Stimulated activated naive B cell treated with anti-CD40 and anti-IgM and Interleukin-4, amounts not matched to agents 10 μg/mL and 1 μg/mL and 100 μg/mL, for 72 hours (primary cell): ENCODE measurements around the gene AQP1.

Experiments used
- ATAC-seq, 2 donors: fragments of 150-1000 bp; cut with Tn5 transposase; replicated peaks; 2 replicates each; pipeline ENCODE4 v1.10.0; 2021; ENCODE audit warnings: moderate library complexity in 1 of 2
- DNase-seq: peaks from one replicate; pipeline ENCODE4 v3.0.0; 2021
- H3K27ac Mint-ChIP-seq: one replicate; pipeline ENCODE4 v1.8.0; 2022; ENCODE audit warnings: mild to moderate bottlenecking, mixed read lengths
- H3K27me3 Mint-ChIP-seq, 2 donors: one replicate each; pipeline ENCODE4 v1.8.0; 2022; ENCODE audit warnings: mixed read lengths in 2 of 2
- H3K36me3 Mint-ChIP-seq, 2 donors: one replicate each; pipeline ENCODE4 v1.8.0; 2022; ENCODE audit warnings: mixed read lengths in 2 of 2, mild to moderate bottlenecking in 1 of 2
- H3K4me1 Mint-ChIP-seq, 2 donors: one replicate each; pipeline ENCODE4 v1.8.0; 2022; ENCODE audit warnings: mixed read lengths in 2 of 2, mild to moderate bottlenecking in 1 of 2
- H3K4me3 Mint-ChIP-seq, 2 donors: one replicate each; pipeline ENCODE4 v1.8.0; 2022; ENCODE audit warnings: mild to moderate bottlenecking in 2 of 2, mixed read lengths in 2 of 2, moderate library complexity in 1 of 2
- H3K9me3 Mint-ChIP-seq, 2 donors: one replicate each; pipeline ENCODE4 v1.8.0; 2022; ENCODE audit warnings: mixed read lengths in 2 of 2, mild to moderate bottlenecking in 1 of 2

AQP1 gene

DNA sequence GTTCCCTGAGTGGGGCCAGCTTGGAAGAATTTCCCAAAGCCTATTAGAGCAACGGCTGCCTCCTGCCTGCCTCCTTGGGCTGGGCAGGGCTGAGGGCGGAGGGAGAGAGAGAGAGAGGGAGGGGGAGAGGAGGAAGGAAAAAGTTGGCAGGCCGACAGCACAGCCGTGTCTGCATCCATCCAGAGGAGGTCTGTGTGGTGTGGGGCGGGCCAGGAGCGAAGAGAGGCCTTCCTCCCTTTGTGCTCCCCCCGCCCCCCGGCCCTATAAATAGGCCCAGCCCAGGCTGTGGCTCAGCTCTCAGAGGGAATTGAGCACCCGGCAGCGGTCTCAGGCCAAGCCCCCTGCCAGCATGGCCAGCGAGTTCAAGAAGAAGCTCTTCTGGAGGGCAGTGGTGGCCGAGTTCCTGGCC is at the start of gene AQP1:
AQP1 (plus strand) TSS at position 293 of the 409 bp plus-strand sequence; CDS start at position 350, 57 bp downstream.
- H3K4me3 Mint-ChIP-seq = no peak within 1 kb of the TSS
- peaks cover 0 to 4% of the 10 kb centered on the region in 2 donors for H3K27me3 Mint-ChIP-seq
- ATAC-seq (no peak), DNase-seq (no peak)
- peak within 1 kb of the TSS; percentile 48 for H3K27ac Mint-ChIP-seq
- no peaks in the 10 kb centered on the region for H3K9me3 Mint-ChIP-seq
- H3K36me3 Mint-ChIP-seq = no peaks in the 10 kb centered on the region
- peaks cover 0 to 3% of the 10 kb centered on the region in 2 donors for H3K4me1 Mint-ChIP-seq

DNA sequence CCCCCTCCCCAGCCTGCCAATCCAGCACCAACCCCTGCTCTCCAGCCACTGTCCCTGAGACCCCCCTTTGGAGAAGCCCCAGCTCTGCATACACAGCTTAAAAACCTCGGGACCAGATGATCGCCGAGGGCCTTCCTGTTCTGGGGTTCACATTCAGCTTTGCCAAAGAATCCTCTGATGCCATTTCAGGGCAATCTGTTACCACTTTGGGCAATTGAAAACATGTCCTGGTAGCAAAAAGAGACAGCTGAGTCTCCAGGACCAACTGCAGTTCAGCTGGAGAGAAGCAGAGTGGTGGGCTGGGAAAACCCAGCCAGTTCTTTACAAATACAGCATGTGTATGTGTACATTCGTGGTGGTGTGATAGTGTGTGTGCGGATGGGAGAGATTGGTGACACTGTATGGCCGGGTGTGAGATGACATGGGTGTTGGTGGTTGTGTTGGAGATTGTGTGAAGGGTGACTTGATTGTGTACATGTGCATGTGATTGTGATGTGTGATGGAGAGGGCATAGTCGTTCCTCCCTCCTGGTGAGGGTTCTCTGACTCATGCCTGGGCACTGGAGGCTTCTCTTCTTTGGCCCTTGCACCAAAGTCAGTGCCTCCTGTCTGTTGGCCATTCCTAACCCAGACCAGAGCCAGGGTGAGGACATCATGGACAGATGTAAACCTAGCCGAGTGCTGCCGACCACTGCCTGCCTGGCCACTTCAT is 48.5 kb upstream of the AQP1 start:
- H3K4me1 Mint-ChIP-seq = no peaks in the 10 kb centered on the region
- no peaks in the 10 kb centered on the region for H3K27me3 Mint-ChIP-seq
- no peak for DNase-seq
- H3K27ac Mint-ChIP-seq = no peak overlapping the region
- ATAC-seq = no peak
- no peaks in the 10 kb centered on the region for H3K9me3 Mint-ChIP-seq
- H3K4me3 Mint-ChIP-seq = no peak overlapping the region
- no peaks in the 10 kb centered on the region for H3K36me3 Mint-ChIP-seq

DNA sequence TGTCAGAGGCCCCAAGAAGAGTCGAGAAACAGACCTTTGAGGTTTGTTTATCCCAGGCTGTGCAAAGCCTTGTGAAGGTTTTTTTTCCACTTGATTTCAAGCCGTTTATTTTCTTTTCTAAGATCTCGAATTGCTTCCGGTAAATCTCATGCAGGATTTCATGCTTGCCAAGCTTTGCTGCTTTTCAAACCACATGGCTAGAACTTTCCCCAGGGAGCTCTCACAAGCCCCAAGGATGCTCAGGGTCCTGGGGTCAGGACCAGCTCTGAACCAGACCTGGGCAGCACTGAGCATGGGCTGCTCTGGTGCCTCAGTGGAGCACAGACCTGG is 48.0 kb upstream of the AQP1 start:
- Mint-ChIP-seq H3K4me1 (no peaks in the 10 kb centered on the region), H3K27ac (peak overlapping the region; percentile 25), H3K36me3 (no peaks in the 10 kb centered on the region), H3K4me3 (no peak overlapping the region), H3K9me3 (no peaks in the 10 kb centered on the region), H3K27me3 (no peaks in the 10 kb centered on the region)
- ATAC-seq (no peak), DNase-seq (no peak)

DNA sequence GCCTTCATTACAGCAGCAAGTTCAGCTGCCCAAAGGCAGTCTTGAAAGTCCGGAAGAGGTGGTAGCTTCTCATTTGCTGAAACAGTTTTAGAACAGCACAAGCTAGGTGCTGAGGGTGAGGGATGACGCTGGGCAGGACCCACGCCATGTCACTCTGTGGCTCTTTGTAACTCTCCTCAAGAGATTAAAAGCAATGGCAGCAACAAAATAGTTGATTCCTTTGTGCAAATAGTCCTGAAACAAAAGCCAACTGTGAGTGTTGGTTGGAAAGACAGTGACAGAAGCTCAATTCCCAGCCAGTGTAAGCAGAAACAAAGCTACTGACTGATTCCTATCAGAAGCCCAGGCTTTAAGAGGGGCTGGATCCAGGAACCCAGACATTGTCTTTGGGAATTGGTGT is 47.6 kb upstream of the AQP1 start:
- Mint-ChIP-seq H3K9me3 (no peaks in the 10 kb centered on the region), H3K36me3 (no peaks in the 10 kb centered on the region), H3K4me1 (no peaks in the 10 kb centered on the region), H3K27me3 (no peaks in the 10 kb centered on the region), H3K4me3 (no peak overlapping the region), H3K27ac (no peak overlapping the region)
- ATAC-seq (no peak), DNase-seq (no peak)

DNA sequence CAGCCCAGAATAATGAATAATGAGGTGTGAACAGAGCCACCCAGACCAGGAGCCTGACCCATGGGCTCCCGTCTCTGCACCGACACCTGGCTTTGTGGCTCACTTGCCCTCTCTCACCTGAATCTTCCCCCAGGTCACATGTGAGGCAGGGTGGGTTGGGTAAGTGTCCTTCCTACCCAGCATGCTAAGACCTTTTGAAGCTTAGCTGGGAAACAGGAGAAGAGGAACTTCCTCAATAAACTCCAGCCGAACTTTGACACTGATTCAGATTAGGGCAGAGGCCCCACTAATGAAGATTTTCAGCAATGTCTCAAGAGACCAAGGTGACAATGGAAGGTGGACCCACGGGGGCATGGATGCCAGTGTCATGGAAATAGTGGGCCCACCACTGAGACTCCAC is 46.6 kb upstream of the AQP1 start:
- H3K27ac Mint-ChIP-seq = no peak overlapping the region

DNA sequence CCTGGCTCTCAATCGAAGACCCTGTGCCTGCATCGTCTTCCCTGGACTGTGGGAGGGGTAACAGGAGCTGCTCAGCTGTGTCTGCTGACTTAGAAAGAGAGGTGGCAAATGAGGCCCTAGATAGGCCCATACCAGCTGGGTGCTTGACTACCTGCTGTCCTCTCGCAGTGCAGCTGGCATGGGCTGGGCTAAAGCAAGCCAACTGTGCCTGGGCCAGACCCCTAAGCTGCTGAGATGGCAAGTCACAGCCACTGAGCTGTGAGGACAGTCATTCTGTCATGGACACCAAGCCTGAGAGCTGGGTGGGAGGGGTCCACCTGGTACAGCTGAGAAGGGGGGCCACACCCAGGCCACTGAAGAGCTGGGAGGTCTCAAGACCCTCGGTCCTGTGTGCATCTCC is 45.8 kb upstream of the AQP1 start:
- no peak overlapping the region for H3K27ac Mint-ChIP-seq
- ATAC-seq (no peak), DNase-seq (no peak)
- H3K4me3 Mint-ChIP-seq = no peak overlapping the region
- no peaks in the 10 kb centered on the region for H3K36me3 Mint-ChIP-seq
- no peaks in the 10 kb centered on the region for H3K27me3 Mint-ChIP-seq
- H3K4me1 Mint-ChIP-seq = no peaks in the 10 kb centered on the region
- no peaks in the 10 kb centered on the region for H3K9me3 Mint-ChIP-seq

More for the DNA sequence above, 46.6 kb upstream of the AQP1 start:
- Mint-ChIP-seq H3K4me3 (no peak overlapping the region), H3K4me1 (no peaks in the 10 kb centered on the region), H3K36me3 (no peaks in the 10 kb centered on the region), H3K27me3 (no peaks in the 10 kb centered on the region), H3K9me3 (no peaks in the 10 kb centered on the region)
- DNase-seq (no peak), ATAC-seq (no peak)

DNA sequence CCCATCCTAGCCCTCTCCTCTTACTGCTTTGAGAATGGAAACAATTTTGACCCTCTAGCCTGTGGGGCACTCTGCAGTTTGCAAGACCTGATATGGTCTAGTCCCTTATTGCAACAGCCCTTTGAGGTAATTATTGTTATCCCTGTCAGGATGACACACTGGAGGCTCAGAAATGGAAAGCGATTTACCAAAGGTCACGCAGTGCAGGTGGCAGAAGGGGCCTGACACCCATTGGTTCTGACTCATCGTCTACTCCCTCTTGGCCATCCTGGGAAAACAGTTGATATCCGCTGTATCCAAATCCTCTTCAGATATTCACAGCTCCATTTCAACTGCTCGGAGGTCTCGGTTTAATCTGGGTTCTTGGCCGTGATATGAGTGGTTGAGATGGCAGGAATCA is 44.7 kb upstream of the AQP1 start:
- DNase-seq = no peak
- ATAC-seq = no peak
- Mint-ChIP-seq H3K9me3 (no peaks in the 10 kb centered on the region), H3K4me1 (no peaks in the 10 kb centered on the region), H3K27ac (no peak overlapping the region), H3K4me3 (no peak overlapping the region), H3K27me3 (no peaks in the 10 kb centered on the region), H3K36me3 (no peaks in the 10 kb centered on the region)

DNA sequence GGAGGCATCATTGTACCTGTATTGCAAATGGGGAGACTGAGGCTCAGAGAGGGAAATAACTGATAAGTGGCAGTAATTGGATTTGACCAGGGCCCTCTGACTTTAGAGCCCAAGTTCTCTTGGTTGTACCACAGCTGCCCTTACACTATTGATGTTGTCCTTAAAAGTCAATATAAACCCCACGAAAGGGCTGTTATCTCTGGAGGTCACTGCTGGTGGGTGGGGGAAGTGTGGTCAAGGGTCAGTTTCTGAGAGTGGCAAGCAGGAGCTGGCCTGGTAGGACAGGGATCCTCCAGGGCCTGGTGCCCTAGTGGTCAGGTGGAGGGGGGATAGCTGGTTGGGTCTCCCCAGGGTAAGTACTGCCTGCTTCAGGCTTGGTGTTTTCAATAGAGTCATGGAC is 44.2 kb upstream of the AQP1 start:
- Mint-ChIP-seq H3K4me3 (no peak overlapping the region), H3K4me1 (no peaks in the 10 kb centered on the region), H3K36me3 (no peaks in the 10 kb centered on the region), H3K27ac (no peak overlapping the region), H3K27me3 (no peaks in the 10 kb centered on the region), H3K9me3 (no peaks in the 10 kb centered on the region)
- DNase-seq (no peak), ATAC-seq (no peak)

DNA sequence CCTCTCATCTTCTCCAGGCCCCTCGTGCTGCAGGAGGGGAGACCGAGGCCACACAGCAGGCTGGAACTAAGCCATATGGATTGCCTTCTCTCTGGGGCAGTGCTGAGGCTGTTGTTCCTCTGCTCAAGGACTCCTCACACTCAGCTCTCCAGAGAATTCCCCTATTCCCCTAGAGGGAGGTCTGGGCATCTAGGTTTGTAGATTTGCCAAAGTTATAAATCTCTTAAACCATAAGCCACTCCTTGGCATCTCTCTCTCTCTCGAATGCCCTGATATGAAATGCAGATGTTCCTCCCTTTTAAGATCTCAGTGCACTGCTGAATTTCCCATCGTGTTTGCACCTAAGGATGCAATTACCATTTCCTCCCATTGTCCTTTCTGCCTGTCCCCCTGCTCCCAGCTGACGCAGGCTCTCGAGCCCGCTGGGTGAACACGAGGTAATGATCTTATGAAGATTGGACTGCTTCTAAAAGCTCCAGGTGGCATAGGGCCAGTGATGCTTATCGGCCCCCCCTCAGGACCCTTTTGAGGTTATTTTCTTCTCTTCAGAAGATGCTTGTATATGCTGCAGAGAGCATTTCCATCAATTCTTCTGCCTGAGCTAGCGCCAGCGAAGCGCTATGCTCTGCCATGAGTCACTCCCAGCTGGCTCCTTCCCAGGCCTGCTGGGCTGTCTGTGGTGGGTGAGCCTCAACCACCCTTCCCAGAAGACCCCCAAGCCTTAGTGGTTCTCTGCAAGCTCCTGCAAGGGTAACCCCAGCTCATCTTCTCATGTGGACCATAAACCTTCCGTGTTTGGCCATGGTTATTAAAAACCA is 41.6 kb upstream of the AQP1 start:
- Mint-ChIP-seq H3K36me3 (no peaks in the 10 kb centered on the region), H3K27me3 (no peaks in the 10 kb centered on the region), H3K4me3 (no peak overlapping the region), H3K27ac (no peak overlapping the region), H3K4me1 (peaks cover 0 to 7% of the 10 kb centered on the region in 2 donors), H3K9me3 (peaks cover 0 to 1% of the 10 kb centered on the region in 2 donors)
- ATAC-seq = no peak
- DNase-seq = no peak

DNA sequence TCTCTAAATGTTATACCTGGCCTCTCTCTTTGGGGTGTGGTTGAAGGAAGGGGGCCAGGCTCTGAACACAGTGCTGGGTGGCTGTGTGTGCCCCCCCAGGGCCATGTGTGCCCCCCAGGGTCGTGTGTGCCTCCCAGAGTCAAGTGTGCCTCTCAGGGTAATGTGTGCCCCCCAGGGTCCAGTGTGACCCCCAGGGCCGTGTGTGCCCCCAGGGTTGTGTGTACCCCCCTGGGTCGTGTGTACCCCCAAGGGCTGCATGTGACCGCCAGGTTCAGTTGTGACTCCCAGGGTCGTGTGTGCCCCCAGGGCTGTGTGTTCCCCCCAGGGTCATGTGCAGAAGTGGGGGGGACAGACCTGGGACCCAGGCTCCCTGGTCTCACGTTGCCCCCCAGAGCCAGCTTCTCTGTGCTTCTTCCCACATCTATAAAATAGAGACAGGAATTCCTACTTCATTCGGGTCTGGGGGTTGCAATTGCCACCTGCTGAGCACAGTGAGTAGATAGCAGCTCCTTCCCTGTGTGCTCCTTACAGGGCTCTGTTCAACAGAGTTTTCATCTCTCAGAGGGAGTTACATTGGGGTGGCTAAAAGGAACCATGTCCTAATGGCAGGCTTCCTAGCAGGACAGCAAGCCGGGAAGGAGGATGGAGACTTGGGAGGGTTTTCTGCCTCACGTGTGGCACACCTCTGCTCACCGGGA is 40.7 kb upstream of the AQP1 start:
- H3K9me3 Mint-ChIP-seq = peaks cover 0 to 1% of the 10 kb centered on the region in 2 donors
- H3K27me3 Mint-ChIP-seq = no peaks in the 10 kb centered on the region
- no peak overlapping the region for H3K27ac Mint-ChIP-seq
- DNase-seq (no peak), ATAC-seq (no peak)
- peaks cover under 1 to 7% of the 10 kb centered on the region in 2 donors for H3K4me1 Mint-ChIP-seq
- H3K36me3 Mint-ChIP-seq = peaks cover 0 to 3% of the 10 kb centered on the region in 2 donors
- no peak overlapping the region for H3K4me3 Mint-ChIP-seq

DNA sequence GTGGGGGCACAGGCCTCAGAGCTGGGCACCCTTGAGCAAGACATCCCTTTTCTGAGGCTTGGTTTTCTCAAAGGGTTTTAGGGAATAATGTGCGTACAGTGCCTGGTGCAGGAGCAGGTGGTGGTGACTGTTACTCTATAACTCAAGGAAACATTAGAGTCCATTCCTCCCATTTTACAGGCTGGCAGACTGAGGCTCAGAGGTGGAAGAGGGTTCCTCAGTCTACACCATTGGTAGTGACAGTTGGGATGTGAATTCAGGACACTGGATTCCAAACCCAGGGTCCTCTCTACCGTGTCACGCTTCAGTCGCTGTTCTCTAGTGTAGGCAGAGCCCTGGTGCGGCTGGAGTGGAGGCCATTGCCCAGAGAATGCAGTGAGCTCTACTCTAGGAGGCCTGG is 40.0 kb upstream of the AQP1 start:
- no peak for ATAC-seq
- Mint-ChIP-seq H3K36me3 (peaks cover 0 to 3% of the 10 kb centered on the region in 2 donors), H3K9me3 (peaks cover 0 to 1% of the 10 kb centered on the region in 2 donors), H3K27me3 (no peaks in the 10 kb centered on the region), H3K27ac (no peak overlapping the region), H3K4me3 (no peak overlapping the region), H3K4me1 (peaks cover 1 to 7% of the 10 kb centered on the region in 2 donors)
- no peak for DNase-seq

DNA sequence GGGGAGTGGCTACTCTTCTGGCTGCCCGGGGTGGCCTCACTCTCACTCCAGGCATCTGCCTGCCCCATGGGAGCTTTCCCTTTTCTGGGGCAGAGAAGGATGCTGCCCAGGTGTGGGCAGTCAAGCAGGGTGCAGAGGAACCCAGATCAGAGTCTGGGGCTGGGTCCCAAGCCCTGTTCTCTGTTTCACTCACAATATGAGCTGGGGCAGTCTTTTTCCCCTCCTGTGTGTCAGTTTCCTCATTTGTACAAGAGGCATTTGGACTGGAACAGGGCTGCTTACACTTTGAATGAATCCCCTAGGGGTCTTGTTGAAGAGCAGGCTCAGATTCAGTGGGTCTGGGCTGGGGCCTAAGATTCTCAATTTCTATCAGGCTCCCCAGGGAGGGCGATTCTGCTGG is 38.4 kb upstream of the AQP1 start:
- no peaks in the 10 kb centered on the region for H3K27me3 Mint-ChIP-seq
- no peak overlapping the region for H3K4me3 Mint-ChIP-seq
- H3K27ac Mint-ChIP-seq = no peak overlapping the region
- peaks cover 1 to 7% of the 10 kb centered on the region in 2 donors for H3K4me1 Mint-ChIP-seq
- ATAC-seq (peak; percentile 66 to 80), DNase-seq (peak; percentile 7)
- H3K36me3 Mint-ChIP-seq = peaks cover 0 to 3% of the 10 kb centered on the region in 2 donors
- H3K9me3 Mint-ChIP-seq = peaks cover 0 to 1% of the 10 kb centered on the region in 2 donors

DNA sequence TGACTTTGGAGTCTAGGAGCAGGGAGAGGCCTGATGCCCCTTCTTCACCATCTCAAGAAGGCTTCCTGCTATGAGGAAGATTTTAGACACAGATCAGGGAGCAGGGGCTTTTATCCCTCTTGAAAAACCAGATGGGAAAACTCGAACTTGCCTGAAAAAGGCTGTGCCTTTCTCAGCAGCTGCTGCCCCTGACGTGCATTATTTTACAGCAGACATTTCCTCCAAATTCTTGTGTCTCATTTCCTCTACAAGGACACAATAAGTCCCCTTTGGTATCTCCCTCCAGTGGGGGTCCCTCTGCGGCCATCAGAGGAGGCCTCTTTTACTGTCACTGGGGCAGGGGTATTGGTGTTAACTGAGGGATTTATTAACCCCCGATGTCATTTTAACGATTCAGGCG is 38.0 kb upstream of the AQP1 start:
- Mint-ChIP-seq H3K4me3 (no peak overlapping the region), H3K27ac (no peak overlapping the region), H3K36me3 (peaks cover 0 to 3% of the 10 kb centered on the region in 2 donors), H3K27me3 (no peaks in the 10 kb centered on the region), H3K9me3 (peaks cover 0 to 1% of the 10 kb centered on the region in 2 donors), H3K4me1 (peaks cover 1 to 7% of the 10 kb centered on the region in 2 donors)
- no peak for DNase-seq
- ATAC-seq = no peak

DNA sequence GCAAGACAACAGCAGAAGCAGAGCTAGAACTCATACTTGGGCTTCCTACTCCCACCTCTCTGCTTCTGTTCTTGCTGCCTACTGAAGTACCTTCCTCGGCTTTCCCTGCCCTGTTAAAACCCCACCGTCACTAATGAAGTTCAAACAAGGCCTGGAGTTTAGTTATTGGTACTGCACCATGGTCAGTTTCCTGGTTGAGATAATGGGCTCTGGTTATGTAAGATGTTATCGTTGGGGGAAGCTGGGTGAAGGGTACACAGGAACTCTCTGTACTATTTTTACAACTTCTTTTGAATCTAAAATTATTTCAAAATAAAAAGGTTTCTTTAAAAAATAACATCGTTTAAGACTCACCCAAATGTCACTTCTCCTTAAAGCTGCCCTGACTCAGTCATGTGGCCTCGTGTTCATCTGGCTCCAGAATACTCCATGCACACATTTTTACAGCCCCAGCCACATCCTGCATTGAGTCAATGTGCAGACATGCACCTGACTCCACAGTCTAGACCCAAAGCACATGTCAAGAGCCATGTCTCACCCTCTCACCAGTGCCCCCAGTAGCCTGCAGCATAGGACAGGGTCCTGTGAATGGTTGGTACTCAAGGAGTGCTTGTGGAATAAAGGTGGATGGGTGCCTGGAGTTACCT is 36.9 kb upstream of the AQP1 start:
- no peak overlapping the region for H3K27ac Mint-ChIP-seq
- peaks cover 1 to 7% of the 10 kb centered on the region in 2 donors for H3K4me1 Mint-ChIP-seq
- H3K36me3 Mint-ChIP-seq = peaks cover 0 to 3% of the 10 kb centered on the region in 2 donors
- H3K27me3 Mint-ChIP-seq = no peaks in the 10 kb centered on the region
- H3K9me3 Mint-ChIP-seq = peaks cover 0 to 1% of the 10 kb centered on the region in 2 donors
- H3K4me3 Mint-ChIP-seq = no peak overlapping the region
- DNase-seq (no peak), ATAC-seq (peak; percentile 28 to 37)
